HK-2 (cell line): Measurements from ENCODE around the gene VPS41.
"Not testable (repeated sequence)": the region's sequence is repeated elsewhere in the genome, so short reads cannot be mapped to it uniquely, and the experiment has no call there.

Source experiments
- DNase-seq: peaks from one replicate; pipeline ENCODE4 v3.0.0-alpha.2; 2018; ENCODE audit not compliant: unreplicated experiment

The VPS41 gene

GRCh38 chr7:38908759-38909335, at the start of gene VPS41:
VPS41 (minus strand) TSS chr7:38909191; CDS start chr7:38909174, 17 bp downstream.
- DNase-seq, result peak; percentile 70

- DNase-seq, result no peak
These were observed 46.9 kb upstream of the VPS41 start for GRCh38 chr7:38955892-38956291.

GRCh38 chr7:38953971-38954370, 45.0 kb upstream of the VPS41 start:
- DNase-seq, result no peak

GRCh38 chr7:38953227-38953626, 44.2 kb upstream of the VPS41 start:
- DNase-seq, result no peak

GRCh38 chr7:38951213-38951612, 42.2 kb upstream of the VPS41 start:
- no peak for DNase-seq

GRCh38 chr7:38950309-38950708, 41.3 kb upstream of the VPS41 start:
- DNase-seq, result no peak

GRCh38 chr7:38947541-38947940, 38.5 kb upstream of the VPS41 start:
- not testable (repeated sequence) for DNase-seq

- no peak for DNase-seq
These were observed 33.5 kb upstream of the VPS41 start for GRCh38 chr7:38942431-38943051.

- DNase-seq, result no peak
These were observed 31.8 kb upstream of the VPS41 start for GRCh38 chr7:38940774-38941173.

- no peak for DNase-seq
These were observed 29.6 kb upstream of the VPS41 start for GRCh38 chr7:38938589-38938988.

GRCh38 chr7:38938001-38938485, 29.1 kb upstream of the VPS41 start:
- no peak for DNase-seq

GRCh38 chr7:38936641-38937040, 27.6 kb upstream of the VPS41 start:
- no peak for DNase-seq

GRCh38 chr7:38934536-38934935, 25.5 kb upstream of the VPS41 start:
- DNase-seq, result peak; percentile 13

GRCh38 chr7:38934051-38934450, 25.1 kb upstream of the VPS41 start:
- no peak for DNase-seq

GRCh38 chr7:38932509-38933168, 23.6 kb upstream of the VPS41 start:
- DNase-seq, result peak; percentile 45

- DNase-seq, result no peak
These were observed 20.6 kb upstream of the VPS41 start for GRCh38 chr7:38929460-38930171.

GRCh38 chr7:38928506-38928905, 19.5 kb upstream of the VPS41 start:
- no peak for DNase-seq

- no peak for DNase-seq
These were observed 18.8 kb upstream of the VPS41 start for GRCh38 chr7:38927751-38928150.

- DNase-seq, result no peak
These were observed 11.7 kb upstream of the VPS41 start for GRCh38 chr7:38920731-38921130.

- DNase-seq, result no peak
These were observed 7.4 kb upstream of the VPS41 start for GRCh38 chr7:38916396-38916795.

GRCh38 chr7:38909870-38910269, 879 bp upstream of the VPS41 start:
- no peak for DNase-seq

GRCh38 chr7:38907766-38908165, 1.2 kb downstream of the VPS41 start:
- no peak for DNase-seq

- no peak for DNase-seq
These were observed 1.9 kb downstream of the VPS41 start for GRCh38 chr7:38907066-38907465.
